Transverse colon (tissue), 4 donors: Measurements from ENCODE around the gene TUT1. TPM values are rescaled to one million over a fixed set of nuclear protein-coding genes. Genes with fewer than 3 reads are reported as not detected.
"Not testable (repeated sequence)": the region's sequence is repeated elsewhere in the genome, so short reads cannot be mapped to it uniquely, and the experiment has no call there.

Source experiments
- DNase-seq: peaks from one replicate; pipeline ENCODE4 v3.0.0-alpha.2; 2019
- H3K27ac ChIP-seq, 4 donors: fragments of 200-600 bp; sonication (generic); 2 replicates each; pipeline ENCODE4 v1.5.1; 2016 to 2018; ENCODE audit warnings: inconsistent platforms in 4 of 4
- H3K27me3 ChIP-seq: fragments of 200-600 bp; sonication (generic); 2 replicates; pipeline ENCODE4 v1.5.1; 2017; ENCODE audit warnings: inconsistent platforms
- H3K36me3 ChIP-seq, 4 donors: fragments of 200-600 bp; sonication (generic); 2 replicates each; pipeline ENCODE4 v1.5.1; 2017 to 2019; ENCODE audit warnings: inconsistent platforms in 4 of 4
- H3K4me1 ChIP-seq, 4 donors: fragments of 200-600 bp; sonication (generic); 2 replicates each; pipeline ENCODE4 v1.5.1; 2017 to 2020; ENCODE audit warnings: inconsistent platforms in 4 of 4
- H3K4me3 ChIP-seq, 4 donors: fragments of 200-600 bp; sonication (generic); 1 replicate in 1 of 4; 2 replicates in 3 of 4; pipeline versions ENCODE4 v1.5.1 to v1.6.1; 2017 to 2019; ENCODE audit warnings: inconsistent platforms in 4 of 4
- H3K9me3 ChIP-seq, 2 donors: fragments of 200-600 bp; sonication (generic); 2 replicates each; pipeline ENCODE4 v1.5.1; 2017 to 2019; ENCODE audit warnings: inconsistent platforms in 2 of 2
- EP300 ChIP-seq: sonication (generic); formaldehyde crosslinking; IDR thresholded peaks from one replicate; pipeline ENCODE4 v1.6.1; 2017; ENCODE audit warnings: antibody characterized with exemption, low read depth
- POLR2A ChIP-seq: fragments of 450-650 bp; IDR thresholded peaks from one replicate; pipeline ENCODE4 v1.6.1; 2016; ENCODE audit warnings: antibody characterized with exemption, mild to moderate bottlenecking, moderate library complexity
- POLR2AphosphoS5 ChIP-seq, 3 donors: sonication (generic); formaldehyde crosslinking; IDR thresholded peaks; one replicate each; pipeline ENCODE4 v1.6.1; 2016; ENCODE audit warnings: antibody characterized with exemption in 3 of 3
- WGBS, 2 donors: methylation state at CpG; one replicate each; pipeline ENCODE4 v1.1.5; 2018; ENCODE audit warnings: low coverage in 1 of 2; 5-methylcytosine and 5-hydroxymethylcytosine counted together
- in situ Hi-C, 4 donors: fragments of 200-750 bp; cut with MboI; loops; one replicate each; pipeline versions ENCODE4 v1.15.0 to v1.15.1; 2017; ENCODE audit warnings: low sequenced_read_pairs in 3 of 4, low pct_ligation_motif_present in 1 of 4, low pct_unique_long_range_greater_than_20kb in 1 of 4
- intact Hi-C: fragments of 100-400 bp; cut with DNase I; formaldehyde crosslinking; loops from one replicate; pipeline ENCODE4 v1.15.1; 2023; ENCODE audit warnings: low total_unique reads
- total RNA-seq, 4 donors: library from RNA; depleted of rRNA; stranded (reverse); fragments of >200 nt; gene quantifications; one replicate each; pipeline ENCODE4 v1.1.0, GENCODE V29; 2016
- TF ChIP-seq, protein P1 (sequence below), 5 experiments: fragments of 200-600 bp in 3 of 5; fragments of 450-650 bp in 2 of 5; sonication (generic) in 3 of 5; IDR thresholded peaks; 1 replicate in 2 of 5; 2 replicates in 3 of 5; pipeline ENCODE4 v1.5.1; 2016 to 2017; ENCODE audit warnings: antibody characterized with exemption in 5 of 5, inconsistent platforms in 3 of 5, mild to moderate bottlenecking in 2 of 5, moderate library complexity in 1 of 5

TUT1 gene
- total RNA-seq, 4 donors from 2014 or later, result 6.0 to 12.4 (median 9.8) TPM

DNA sequence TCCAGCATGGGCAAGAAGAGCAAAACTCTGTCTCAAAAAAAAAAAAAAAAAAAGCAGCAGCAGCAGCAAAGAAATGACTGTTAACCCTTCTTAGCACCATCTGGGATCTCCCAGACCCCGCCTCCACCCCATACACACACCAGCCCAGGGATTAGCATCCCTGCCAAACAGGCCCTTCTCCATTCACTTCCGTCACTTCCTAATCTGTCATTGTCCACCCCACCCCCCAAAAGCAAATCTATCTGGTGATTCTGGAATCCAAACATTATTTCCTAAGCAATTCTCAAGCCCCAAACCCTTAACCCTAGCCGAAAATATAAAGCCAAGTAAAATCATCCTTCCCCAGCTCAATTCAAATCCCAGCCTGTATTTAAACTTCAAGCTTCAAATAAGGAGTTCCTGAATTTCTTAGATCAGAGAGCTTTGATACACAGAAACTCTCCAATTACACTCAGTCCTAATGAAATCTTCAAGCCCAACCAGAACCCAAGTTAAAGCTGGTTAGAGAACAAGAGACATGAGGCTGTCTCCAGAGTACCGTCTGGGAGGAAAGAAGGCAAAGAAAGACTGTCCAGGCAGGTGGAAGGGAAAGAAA, 38.7 kb downstream of the TUT1 start:
- intact Hi-C loops, result no loop called here
- TF ChIP-seq EP300 (no peak), POLR2AphosphoS5 (IDR thresholded peaks at IDR 0.05) (no peak), POLR2A (no peak)
- TF ChIP-seq, protein P1, sequence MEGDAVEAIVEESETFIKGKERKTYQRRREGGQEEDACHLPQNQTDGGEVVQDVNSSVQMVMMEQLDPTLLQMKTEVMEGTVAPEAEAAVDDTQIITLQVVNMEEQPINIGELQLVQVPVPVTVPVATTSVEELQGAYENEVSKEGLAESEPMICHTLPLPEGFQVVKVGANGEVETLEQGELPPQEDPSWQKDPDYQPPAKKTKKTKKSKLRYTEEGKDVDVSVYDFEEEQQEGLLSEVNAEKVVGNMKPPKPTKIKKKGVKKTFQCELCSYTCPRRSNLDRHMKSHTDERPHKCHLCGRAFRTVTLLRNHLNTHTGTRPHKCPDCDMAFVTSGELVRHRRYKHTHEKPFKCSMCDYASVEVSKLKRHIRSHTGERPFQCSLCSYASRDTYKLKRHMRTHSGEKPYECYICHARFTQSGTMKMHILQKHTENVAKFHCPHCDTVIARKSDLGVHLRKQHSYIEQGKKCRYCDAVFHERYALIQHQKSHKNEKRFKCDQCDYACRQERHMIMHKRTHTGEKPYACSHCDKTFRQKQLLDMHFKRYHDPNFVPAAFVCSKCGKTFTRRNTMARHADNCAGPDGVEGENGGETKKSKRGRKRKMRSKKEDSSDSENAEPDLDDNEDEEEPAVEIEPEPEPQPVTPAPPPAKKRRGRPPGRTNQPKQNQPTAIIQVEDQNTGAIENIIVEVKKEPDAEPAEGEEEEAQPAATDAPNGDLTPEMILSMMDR (IDR thresholded peaks at IDR 0.05), result no peak
- in situ Hi-C loops, result loop anchor here in 2 of 4 donors (10.0 kb wide), 1 partner anchor 128 kb away; no protein-coding TSS in a partner anchor
- DNase-seq, result no peak
- Histone ChIP-seq H3K4me3 (peak overlapping the region in 1 of 4 donors; percentile 25), H3K27ac (peak overlapping the region; percentile 96 to 100 (median 97)), H3K4me1 (peaks cover 80 to 98% (median 93%) of the 10 kb centered on the region in 4 donors), H3K9me3 (no peaks in the 10 kb centered on the region), H3K27me3 (no peaks in the 10 kb centered on the region), H3K36me3 (no peaks in the 10 kb centered on the region)
- 22 to 24% methylated on average over 2 to 4 of the region's 4 CpGs for WGBS, 2 donors

DNA sequence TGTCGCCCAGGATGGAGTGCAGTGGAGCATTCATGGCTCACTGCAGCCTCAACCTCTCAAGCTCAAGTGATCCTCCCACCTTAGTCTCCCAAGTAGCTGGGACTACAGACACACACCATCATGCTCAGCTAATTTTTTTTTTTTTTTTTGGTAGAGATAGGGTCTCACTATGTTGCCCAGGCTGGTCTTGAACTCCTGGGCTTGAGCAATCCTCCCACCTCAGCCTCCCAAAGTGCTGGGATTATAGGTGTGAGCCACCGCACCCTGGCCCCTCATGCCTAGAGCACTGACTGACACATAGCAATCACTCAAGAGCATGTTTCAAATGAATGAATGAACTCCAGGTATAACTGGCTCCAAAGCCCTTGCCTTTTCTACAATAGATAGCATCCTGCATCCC, 40.8 kb downstream of the TUT1 start:
- H3K4me3 ChIP-seq, H3K36me3 ChIP-seq, H3K9me3 ChIP-seq, intact Hi-C loops, H3K27me3 ChIP-seq, DNase-seq: not testable (repeated sequence)
- WGBS, 2 donors, result 79 to 85% methylated on average over 1 to 2 of the region's 2 CpGs
- Histone ChIP-seq H3K27ac (peak overlapping the region; percentile 96 to 100 (median 97)), H3K4me1 (peaks cover 62 to 85% (median 79%) of the 10 kb centered on the region in 4 donors)
- in situ Hi-C loops, result loop anchor here in 2 of 4 donors (10.0 kb wide), 1 partner anchor 126 kb away; no protein-coding TSS in a partner anchor

DNA sequence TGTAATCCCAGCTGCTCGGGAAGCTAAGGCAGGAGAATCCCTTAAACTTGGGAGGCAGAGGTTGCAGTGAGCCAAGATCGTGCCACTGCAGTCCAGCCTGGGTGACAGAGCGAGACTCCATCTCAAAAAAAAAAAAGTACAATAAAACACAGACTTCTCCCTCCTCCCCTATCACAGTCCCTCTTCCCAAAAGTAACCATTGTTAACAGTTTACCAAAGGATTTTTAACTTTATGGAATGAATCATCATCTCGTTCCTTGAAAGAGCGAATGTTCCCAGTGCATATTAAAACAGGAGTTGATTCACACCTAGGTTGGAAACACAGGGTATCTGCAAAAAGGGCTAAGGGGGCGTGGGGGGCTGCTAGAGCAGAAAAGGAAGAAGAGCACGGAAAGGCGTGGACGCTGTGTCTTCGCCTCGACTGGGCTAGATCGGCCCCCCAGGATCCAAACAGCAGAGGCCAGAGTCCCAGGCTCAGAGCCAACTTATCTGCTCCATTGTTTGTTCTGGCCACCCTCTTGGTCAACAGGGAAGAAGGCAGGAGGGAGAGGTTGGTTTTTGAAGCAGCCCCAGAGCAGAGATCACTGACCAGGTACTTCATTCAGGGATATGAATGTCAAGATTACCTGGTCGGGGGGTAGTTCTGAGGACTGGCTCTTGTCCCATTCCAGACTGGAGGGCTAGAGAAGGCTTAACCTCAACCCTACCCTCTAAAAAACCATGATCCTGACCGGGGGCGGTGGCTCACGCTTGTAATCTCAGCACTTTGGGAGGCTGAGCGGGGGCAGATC, 42.6 kb downstream of the TUT1 start:
- peaks cover 45 to 79% (median 67%) of the 10 kb centered on the region in 4 donors for H3K4me1 ChIP-seq
- no peaks in the 10 kb centered on the region for H3K27me3 ChIP-seq
- intact Hi-C loops (loop anchor here (10.0 kb wide), 1 partner anchor 154 kb away; no protein-coding TSS in a partner anchor), in situ Hi-C loops (loop anchor here in 1 of 4 donors (10.0 kb wide), 1 partner anchor 124 kb away; no protein-coding TSS in a partner anchor)
- H3K4me3 ChIP-seq, result no peak overlapping the region
- H3K27ac ChIP-seq, result peak overlapping the region; percentile 96 to 100 (median 97)
- no peaks in the 10 kb centered on the region for H3K36me3 ChIP-seq
- DNase-seq, result peak; percentile 68
- H3K9me3 ChIP-seq, result no peaks in the 10 kb centered on the region
- WGBS, 2 donors, result 39 to 55% methylated on average over 11 to 17 of the region's 17 CpGs
- TF ChIP-seq POLR2A (no peak), EP300 (no peak), POLR2AphosphoS5 (IDR thresholded peaks at IDR 0.05) (peak in 1 of 3 donors; percentile 26)
- TF ChIP-seq, protein P1 (IDR thresholded peaks at IDR 0.05), result no peak

DNA sequence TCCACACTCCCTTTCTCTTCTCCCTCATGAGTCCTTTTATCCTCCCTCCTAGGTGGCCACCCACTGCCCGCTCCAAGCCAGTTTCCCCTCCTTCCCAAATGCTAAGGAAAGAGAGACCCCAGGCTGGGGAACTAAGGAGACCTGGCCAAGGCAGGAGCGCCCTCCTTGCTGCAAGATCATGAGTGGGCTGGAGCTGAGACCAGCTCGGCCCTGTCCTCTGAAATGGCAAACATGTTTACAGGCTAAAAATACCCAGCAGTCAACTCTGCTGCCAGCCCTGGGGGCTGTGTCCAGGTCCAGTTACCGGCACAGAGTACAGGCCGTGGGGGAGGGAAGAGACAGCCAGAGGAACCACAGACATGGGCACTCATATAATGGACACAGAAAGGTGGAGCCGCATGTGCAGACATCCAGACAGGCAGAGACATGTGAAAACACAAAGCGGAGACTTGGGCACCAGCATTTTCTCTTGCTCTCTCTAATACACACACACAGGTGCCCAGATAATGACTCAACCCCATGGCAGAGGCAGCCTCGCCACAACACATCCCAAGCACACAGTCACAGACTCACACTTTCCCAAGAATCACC, 43.5 kb downstream of the TUT1 start:
- DNase-seq, result no peak
- intact Hi-C loops, result loop anchor here (10.0 kb wide), 1 partner anchor 153 kb away; no protein-coding TSS in a partner anchor
- Histone ChIP-seq H3K27me3 (no peaks in the 10 kb centered on the region), H3K4me3 (peak overlapping the region in 3 of 4 donors; percentile 75 to 96 (median 85)), H3K4me1 (peaks cover 37 to 78% (median 65%) of the 10 kb centered on the region in 4 donors), H3K9me3 (no peaks in the 10 kb centered on the region), H3K36me3 (no peaks in the 10 kb centered on the region), H3K27ac (peak overlapping the region; percentile 96 to 100 (median 97))
- WGBS, 2 donors, result 60 to 61% methylated on average over 3 to 8 of the region's 8 CpGs
- in situ Hi-C loops, result loop anchor here in 1 of 4 donors (10.0 kb wide), 1 partner anchor 123 kb away; no protein-coding TSS in a partner anchor
- TF ChIP-seq POLR2AphosphoS5 (IDR thresholded peaks at IDR 0.05), result peak in 2 of 3 donors; percentile 17 to 44
- TF ChIP-seq, protein P1 (IDR thresholded peaks at IDR 0.05), result no peak
